Activated CD4-positive, alpha-beta T cell treated with anti-CD3 and anti-CD28 coated beads, Interleukin-2, amount 50 U/mL, for 24 hours (primary cell): ENCODE measurements around the gene ZFP92.

ENCODE experiments used
- DNase-seq, 2 donors: peaks; one replicate each; pipeline ENCODE4 v3.0.0-alpha.2; 2020; ENCODE audit warnings: low read depth in 1 of 2, low spot score in 1 of 2

Gene ZFP92

DNA sequence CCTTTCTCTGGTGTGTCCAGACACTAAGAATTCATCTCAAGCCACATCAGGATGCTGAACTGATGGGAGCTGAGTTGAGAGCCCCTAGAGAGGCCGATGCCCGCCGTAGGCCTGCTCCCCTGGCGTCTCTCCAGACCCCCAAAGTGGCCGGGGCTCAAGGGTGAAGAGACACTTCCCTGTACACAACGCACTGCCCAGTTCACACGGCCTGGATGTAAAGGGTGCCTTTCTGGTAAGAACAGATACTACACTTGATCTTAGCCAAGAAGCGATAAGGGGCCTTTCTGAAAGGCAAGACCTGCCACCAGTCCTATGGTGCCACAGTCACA lies 39.6 kb downstream of the ZFP92 start:
- DNase-seq = no peak

DNA sequence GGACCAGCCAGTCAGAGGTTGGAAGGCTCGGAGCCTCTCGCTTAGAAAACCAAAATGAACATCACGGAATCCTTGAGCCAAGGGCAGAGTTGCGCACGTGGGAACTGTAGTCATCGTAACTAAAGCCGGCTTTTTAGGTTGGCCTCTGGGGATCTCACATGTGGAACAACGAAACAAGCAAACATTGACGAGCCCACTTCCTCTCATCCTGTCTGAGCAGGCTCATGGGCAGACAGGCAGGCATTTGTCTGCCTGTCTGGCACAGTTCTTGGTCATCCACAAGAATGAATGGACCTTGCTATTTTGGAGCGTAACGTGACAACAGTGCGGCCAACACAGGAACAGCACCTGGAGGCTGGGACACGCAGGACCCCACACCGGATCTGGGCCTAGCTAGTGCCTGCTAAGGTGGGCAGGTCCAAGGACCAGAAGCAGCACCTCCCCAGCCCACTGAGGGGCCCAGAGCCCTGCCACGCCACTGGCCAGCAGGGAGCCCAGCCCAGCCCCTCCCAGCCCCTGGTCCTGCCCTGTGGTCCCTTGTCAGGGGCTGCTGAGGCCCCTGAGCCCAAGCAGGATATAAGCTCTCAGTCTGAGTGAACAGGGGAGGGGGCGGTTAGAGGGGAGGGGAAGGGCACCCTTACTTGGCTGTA lies 43.8 kb downstream of the ZFP92 start:
- no peak for DNase-seq

DNA sequence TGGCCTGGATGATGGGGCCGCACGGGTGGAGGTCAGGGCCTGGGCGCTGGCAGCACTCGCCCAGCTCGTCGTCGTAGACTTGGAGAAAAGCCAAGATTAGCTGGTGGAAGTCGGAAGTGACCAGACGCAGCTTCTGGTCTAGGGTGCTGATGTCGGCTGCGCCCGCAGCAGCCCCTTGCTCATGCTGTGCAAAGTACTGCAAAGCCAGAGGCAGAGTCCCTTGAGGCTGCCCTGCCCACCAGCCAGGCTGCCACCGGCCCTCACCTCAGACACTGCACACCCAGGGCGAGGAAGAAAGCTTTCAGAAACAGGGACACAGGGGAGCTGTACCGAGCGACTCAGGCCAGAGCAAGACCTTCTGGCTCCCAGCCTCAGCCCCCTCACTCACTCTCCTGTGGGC lies 44.3 kb downstream of the ZFP92 start:
- DNase-seq = no peak

DNA sequence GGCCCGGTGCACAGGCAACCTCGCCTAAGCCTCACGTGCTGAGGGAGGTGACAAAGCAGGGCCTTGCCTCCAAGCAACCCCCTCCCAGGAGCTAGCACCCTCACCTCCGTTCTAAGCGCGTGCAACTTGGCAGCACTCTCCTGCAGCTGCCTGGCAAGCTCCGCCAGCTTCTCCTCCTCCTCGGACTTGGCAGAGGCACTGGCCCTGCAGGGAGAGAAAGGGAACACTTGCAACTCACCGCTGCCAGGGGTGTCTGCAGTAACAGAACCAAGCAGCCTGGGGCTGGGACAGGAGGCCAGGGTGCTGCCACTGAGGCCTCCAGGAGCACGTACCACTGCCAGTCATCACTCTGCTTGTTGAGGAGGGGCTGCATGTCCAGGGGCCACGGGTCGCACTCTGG lies 44.9 kb downstream of the ZFP92 start:
- DNase-seq = no peak

DNA sequence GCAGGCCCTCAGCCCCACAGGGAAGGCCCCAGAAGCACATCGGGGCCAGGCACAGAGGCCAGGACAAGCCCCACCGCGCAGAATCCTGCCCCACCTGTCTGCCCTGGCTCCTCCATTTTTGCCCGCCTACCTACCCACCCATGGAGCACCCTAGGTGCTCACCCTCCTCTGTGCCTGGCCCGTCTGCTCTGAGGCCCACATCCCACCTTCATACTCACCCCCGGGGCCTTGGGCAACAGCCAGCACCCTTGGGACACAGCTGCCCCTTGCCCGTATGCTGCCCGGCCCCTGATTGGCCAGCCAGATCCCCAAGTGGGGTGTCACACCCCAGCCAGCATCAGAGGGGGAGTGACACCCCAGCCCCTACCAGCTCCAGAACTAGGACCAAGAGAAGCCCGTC lies 45.4 kb downstream of the ZFP92 start:
- DNase-seq = no peak

DNA sequence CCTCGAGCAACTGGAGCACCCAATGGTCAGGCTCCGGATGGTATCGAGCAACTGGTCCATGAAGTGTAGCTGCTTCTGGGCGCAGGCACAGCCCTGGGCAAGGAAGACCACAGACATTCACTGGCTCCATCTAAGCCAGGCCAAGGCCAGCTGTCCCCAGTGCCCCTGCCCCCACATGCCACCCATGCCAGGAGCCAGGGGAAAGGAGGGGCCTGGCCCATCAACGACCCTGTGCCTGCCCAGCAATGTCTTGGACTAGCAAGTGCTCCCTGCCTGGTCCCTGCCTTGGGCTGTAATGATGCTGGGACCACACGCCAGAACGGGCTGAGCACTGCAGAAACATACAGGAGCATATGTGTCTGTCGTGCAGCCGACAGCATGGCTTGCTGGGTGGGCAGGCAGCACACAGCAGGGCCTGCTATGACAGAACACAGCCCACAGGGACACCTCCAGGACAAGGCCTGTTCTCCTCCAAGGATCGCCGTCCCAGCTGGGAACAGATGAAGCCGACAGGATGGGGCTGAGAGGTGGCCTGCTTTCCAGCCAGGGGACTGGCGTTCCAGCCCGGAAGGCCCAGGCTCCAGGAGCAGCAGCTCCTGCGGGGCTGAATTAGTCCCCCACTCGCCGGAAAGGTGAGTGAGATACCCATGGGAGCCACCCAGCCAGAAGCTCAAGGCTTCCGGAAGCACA lies 46.0 kb downstream of the ZFP92 start:
- DNase-seq = no peak

DNA sequence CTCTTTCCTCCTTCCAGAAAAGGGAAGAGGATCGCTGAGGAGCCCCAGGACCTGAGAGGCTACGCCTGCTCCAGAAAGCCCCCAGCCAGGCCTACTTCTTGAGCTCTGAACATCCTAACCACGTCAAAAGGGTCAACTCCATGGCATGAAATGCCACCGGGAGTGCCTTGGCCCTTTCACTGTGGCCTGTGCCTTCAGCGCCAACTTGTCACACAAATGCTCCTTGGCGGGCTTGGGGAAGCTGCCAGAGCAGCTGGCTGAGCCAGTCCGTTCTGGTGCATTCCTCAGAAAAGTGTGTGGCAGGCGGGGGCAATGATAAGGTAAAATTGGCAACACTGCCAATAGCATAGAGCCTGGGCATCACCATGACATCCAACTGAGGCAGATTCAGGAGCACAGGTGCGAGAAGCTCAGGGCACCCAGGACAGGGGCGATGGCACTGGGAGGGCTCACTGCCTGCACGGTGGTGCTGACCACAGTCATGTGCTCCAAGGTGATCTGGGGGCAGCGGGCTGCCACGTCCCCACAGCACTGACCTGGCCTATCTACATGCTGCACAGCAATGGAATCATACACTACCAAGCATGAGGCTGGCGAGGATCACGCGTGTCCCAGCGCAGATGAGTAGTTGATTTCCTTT lies 46.7 kb downstream of the ZFP92 start:
- DNase-seq = no peak

DNA sequence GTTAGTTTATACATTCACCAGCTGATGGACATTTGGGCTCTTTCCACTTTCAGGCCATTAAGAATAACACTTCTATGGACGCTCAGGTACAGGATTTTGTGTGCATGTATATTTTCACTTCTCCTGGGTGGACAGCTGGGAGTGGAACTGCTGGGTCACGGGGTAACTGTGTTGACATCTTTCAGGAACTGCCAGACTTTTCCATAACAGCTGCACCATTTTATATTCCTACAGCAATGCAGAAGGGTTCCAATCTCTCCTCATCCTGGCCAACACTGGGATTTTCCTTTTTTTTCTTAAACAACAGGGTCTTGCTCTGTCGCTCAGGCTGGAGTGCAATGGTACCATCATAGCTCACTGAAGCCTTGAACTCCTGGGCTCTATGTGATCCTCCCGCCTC lies 47.2 kb downstream of the ZFP92 start:
- DNase-seq = no peak

DNA sequence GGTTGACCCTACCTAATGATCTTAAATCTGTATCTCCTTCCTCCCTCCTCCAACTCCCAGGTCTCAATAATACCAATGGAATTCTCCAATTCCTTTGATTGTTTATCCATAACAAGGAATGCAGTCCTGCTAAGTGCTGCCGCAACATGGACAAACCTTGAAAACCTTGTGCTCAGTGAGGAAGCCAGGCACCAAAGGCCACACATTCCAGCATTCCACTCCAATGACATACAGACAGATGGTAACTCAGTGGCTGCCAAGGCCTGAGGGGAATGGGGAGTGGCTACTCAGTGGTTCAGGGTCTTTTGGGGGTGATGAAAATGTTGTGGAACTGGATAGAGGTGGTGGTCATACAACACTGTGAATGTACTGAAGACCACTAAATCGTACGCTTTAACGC lies 48.7 kb downstream of the ZFP92 start:
- DNase-seq = no peak

DNA sequence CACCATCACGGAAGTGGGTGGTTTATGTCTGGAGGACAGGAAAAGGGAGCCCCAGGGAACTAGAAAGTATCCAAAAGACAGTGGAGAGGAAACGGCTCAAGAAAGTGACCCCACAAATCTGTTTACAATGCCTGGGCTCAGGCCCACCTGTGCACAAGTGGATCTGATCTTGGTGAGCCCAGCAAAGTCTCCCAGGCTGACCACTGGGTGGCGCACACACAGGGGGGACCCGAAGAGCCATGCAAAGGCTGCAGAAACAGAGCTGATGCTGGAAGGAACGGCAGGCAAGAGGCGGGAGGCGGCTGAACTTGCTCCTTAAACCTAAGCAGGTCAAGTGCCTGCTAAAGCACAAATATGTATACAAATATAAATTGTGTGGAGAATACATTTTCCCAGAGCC lies 49.6 kb downstream of the ZFP92 start:
- DNase-seq = peak in 1 of 2 donors; percentile 9
